Measurements from ENCODE around the gene LRRC7. TPM values are rescaled to one million over a fixed set of nuclear protein-coding genes. Genes with fewer than 3 reads are reported as not detected.
"Not testable (repeated sequence)": the region's sequence is repeated elsewhere in the genome, so short reads cannot be mapped to it uniquely, and the experiment has no call there.

Gene LRRC7
- total RNA-seq, 3 donors from 2014 or later (not counting 1 experiment from before 2014, with no cell fraction given), result not detected

GRCh38 chr1:70044832-70045231 lies 477.1 kb downstream of the LRRC7 start:
- 100% methylated on average over 2 of the region's 2 CpGs for WGBS (ENCODE audit: insufficient coverage)
- Histone ChIP-seq H3K27ac (ENCODE audit: low read length) (no peak overlapping the region), H3K27me3 (ENCODE audit: control insufficient read depth, insufficient read depth, low read length) (no peaks in the 10 kb centered on the region), H3K4me3 (ENCODE audit: low read length) (no peak overlapping the region), H3K36me3 (ENCODE audit: control insufficient read depth, insufficient read depth, low read length) (no peaks in the 10 kb centered on the region), H3K4me1 (ENCODE audit: control insufficient read depth, insufficient read depth, low read length) (no peaks in the 10 kb centered on the region), H3K9me3 (ENCODE audit: control insufficient read depth, insufficient read depth, low read length) (no peaks in the 10 kb centered on the region)
- Mint-ChIP-seq H3K4me3 (no peak overlapping the region), H3K27me3 (ENCODE audit: low read depth in 2 of 2) (no peaks in the 10 kb centered on the region), H3K36me3 (no peaks in the 10 kb centered on the region), H3K9me3 (no peaks in the 10 kb centered on the region), H3K27ac (no peak overlapping the region), H3K4me1 (no peaks in the 10 kb centered on the region)
- TF ChIP-seq CTCF (IDR thresholded peaks at IDR 0.05), result no peak
- ATAC-seq (no peak), DNase-seq (no peak)
- intact Hi-C loops (cut with micrococcal nuclease), result no loop called here

- WGBS (ENCODE audit: insufficient coverage), result 100% methylated on average over 1 of the region's 1 CpG
- H3K4me1 Mint-ChIP-seq; H3K9me3 Mint-ChIP-seq; H3K36me3 ChIP-seq (ENCODE audit: control insufficient read depth, insufficient read depth, low read length); H3K27ac ChIP-seq (ENCODE audit: low read length); H3K9me3 ChIP-seq (ENCODE audit: control insufficient read depth, insufficient read depth, low read length); H3K27ac Mint-ChIP-seq; H3K27me3 ChIP-seq (ENCODE audit: control insufficient read depth, insufficient read depth, low read length); intact Hi-C loops (cut with micrococcal nuclease); H3K36me3 Mint-ChIP-seq; H3K4me3 ChIP-seq (ENCODE audit: low read length); H3K4me3 Mint-ChIP-seq; H3K27me3 Mint-ChIP-seq (ENCODE audit: low read depth in 2 of 2); DNase-seq; H3K4me1 ChIP-seq (ENCODE audit: control insufficient read depth, insufficient read depth, low read length); ATAC-seq: not testable (repeated sequence)
These were observed 477.9 kb downstream of the LRRC7 start for GRCh38 chr1:70045581-70045980.

- Mint-ChIP-seq H3K4me3 (no peak overlapping the region), H3K27ac (no peak overlapping the region), H3K36me3 (no peaks in the 10 kb centered on the region), H3K9me3 (no peaks in the 10 kb centered on the region), H3K4me1 (no peaks in the 10 kb centered on the region), H3K27me3 (ENCODE audit: low read depth in 2 of 2) (no peaks in the 10 kb centered on the region)
- no peak overlapping the region for H3K27ac ChIP-seq (ENCODE audit: low read length)
- no peaks in the 10 kb centered on the region for H3K36me3 ChIP-seq (ENCODE audit: control insufficient read depth, insufficient read depth, low read length)
- TF ChIP-seq CTCF (IDR thresholded peaks at IDR 0.05), result no peak
- no peaks in the 10 kb centered on the region for H3K4me1 ChIP-seq (ENCODE audit: control insufficient read depth, insufficient read depth, low read length)
- no peak for ATAC-seq
- WGBS (ENCODE audit: insufficient coverage), result no CpG with 5 or more reads among the region's 1 CpG
- intact Hi-C loops (cut with micrococcal nuclease), result no loop called here
- no peak for DNase-seq
- no peaks in the 10 kb centered on the region for H3K27me3 ChIP-seq (ENCODE audit: control insufficient read depth, insufficient read depth, low read length)
- H3K4me3 ChIP-seq (ENCODE audit: low read length), result no peak overlapping the region
- H3K9me3 ChIP-seq (ENCODE audit: control insufficient read depth, insufficient read depth, low read length), result no peaks in the 10 kb centered on the region
These were observed 480.8 kb downstream of the LRRC7 start for GRCh38 chr1:70048336-70049094.

- Mint-ChIP-seq H3K4me1 (no peaks in the 10 kb centered on the region), H3K27me3 (ENCODE audit: low read depth in 2 of 2) (no peaks in the 10 kb centered on the region), H3K36me3 (no peaks in the 10 kb centered on the region), H3K4me3 (no peak overlapping the region), H3K27ac (no peak overlapping the region), H3K9me3 (peaks cover 2 to 5% of the 10 kb centered on the region in 2 donors)
- Histone ChIP-seq H3K9me3 (ENCODE audit: control insufficient read depth, insufficient read depth, low read length) (no peaks in the 10 kb centered on the region), H3K4me3 (ENCODE audit: low read length) (no peak overlapping the region), H3K36me3 (ENCODE audit: control insufficient read depth, insufficient read depth, low read length) (no peaks in the 10 kb centered on the region), H3K27me3 (ENCODE audit: control insufficient read depth, insufficient read depth, low read length) (no peaks in the 10 kb centered on the region), H3K4me1 (ENCODE audit: control insufficient read depth, insufficient read depth, low read length) (no peaks in the 10 kb centered on the region), H3K27ac (ENCODE audit: low read length) (no peak overlapping the region)
- TF ChIP-seq CTCF (IDR thresholded peaks at IDR 0.05), result no peak
- DNase-seq (no peak), ATAC-seq (no peak)
- no CpG with 5 or more reads among the region's 1 CpG for whole genome bisulfite sequencing (ENCODE audit: insufficient coverage)
- intact Hi-C loops (cut with micrococcal nuclease), result no loop called here
These were observed 484.2 kb downstream of the LRRC7 start for GRCh38 chr1:70051926-70052325.

Data from natural killer cell (primary cell).